GM12878 (cell line): ENCODE results near the gene TRIM6. TPM values are rescaled to one million over a fixed set of nuclear protein-coding genes. Genes with fewer than 3 reads are reported as not detected.
A peak's percentile ranks its signal among the peaks of the same experiment; 100 is the strongest.

Experiments
- ATAC-seq: fragments of 200-7000 bp; cut with Tn5 transposase; 3 replicates; pipeline ENCODE4 v1.9.1; 2020; ENCODE audit warnings: mild to moderate bottlenecking, moderate library complexity
- BruUV-seq: library from RNA; stranded (reverse); fragments of 400-500 nt; replicated peaks from 2 replicates; lab custom pipeline; 2021; lab: Mats Ljungman, UMichigan
- CTCF ChIA-PET: fragments of 300-600 bp; sonication (Branson Sonifier 250); formaldehyde crosslinking; extraction: SDS; loops from one replicate; lab custom pipeline; 2021; ENCODE audit warnings: inconsistent platforms; lab: Yijun Ruan, JAX
- POLR2A ChIA-PET: fragments of 350-600 bp; formaldehyde crosslinking; extraction: SDS; loops from one replicate; lab custom pipeline; 2021; ENCODE audit warnings: inconsistent platforms; lab: Charles Lee
- RAD21 ChIA-PET: fragments of 300-600 bp; sonication (Branson Sonifier 250); formaldehyde crosslinking; loops from one replicate; lab custom pipeline; 2023; ENCODE audit warnings: antibody characterized with exemption; ENCODE audit not compliant: unreplicated experiment; lab: Charles Lee
- SMC1A ChIA-PET: fragments of 300-600 bp; sonication (Branson Sonifier 250); formaldehyde crosslinking; loops from one replicate; lab custom pipeline; 2023; ENCODE audit not compliant: unreplicated experiment, uncharacterized antibody; lab: Charles Lee
- DNase-seq: peaks from one replicate; pipeline ENCODE4 v3.0.0-alpha.2; 2011; ENCODE audit warnings: low read depth, low spot score
- FAIRE-seq: peaks from 3 replicates; lab custom pipeline; 2011; peaks lifted over from hg19 to GRCh38; lab: Jason Lieb, UNC
- H2AFZ ChIP-seq: 2 replicates; pipeline ENCODE4 v1.6.0; 2011; ENCODE audit warnings: low read depth, low read length, control low read depth; ENCODE audit not compliant: control insufficient read depth
- H3K27ac ChIP-seq: 2 replicates; pipeline ENCODE4 v1.5.1; 2011; ENCODE audit warnings: control low read depth; ENCODE audit not compliant: control insufficient read depth, insufficient read depth
- H3K27me3 ChIP-seq, 2 experiments: replicated peaks in 1 of 2; 2 replicates each; pipeline versions ENCODE4 v1.6.0 to v1.6.1; 2011; ENCODE audit warnings: low read length in 1 of 2; ENCODE audit not compliant: control insufficient read depth in 2 of 2, insufficient read depth in 2 of 2
- H3K36me3 ChIP-seq, 2 experiments: 2 replicates each; pipeline ENCODE4 v1.5.1; 2011; ENCODE audit warnings: low read length in 1 of 2; ENCODE audit not compliant: control insufficient read depth in 2 of 2, insufficient read depth in 2 of 2
- H3K4me1 ChIP-seq: 2 replicates; pipeline ENCODE4 v1.6.1; 2011; ENCODE audit warnings: mild to moderate bottlenecking, low read length, moderate library complexity, mixed read lengths; ENCODE audit not compliant: control insufficient read depth, insufficient read depth
- H3K4me2 ChIP-seq: 2 replicates; pipeline ENCODE4 v1.6.0; 2011; ENCODE audit warnings: control low read depth; ENCODE audit not compliant: control insufficient read depth, insufficient read depth
- H3K4me3 ChIP-seq: fragments of 200-600 bp; sonication (generic); 2 replicates; pipeline ENCODE4 v1.5.1; 2016
- H3K79me2 ChIP-seq: 2 replicates; pipeline ENCODE4 v1.6.0; 2011; ENCODE audit warnings: low read length; ENCODE audit not compliant: control insufficient read depth, insufficient read depth
- H3K9ac ChIP-seq: 2 replicates; pipeline ENCODE4 v1.8.0; 2011; ENCODE audit warnings: low read length, control low read depth, mixed read lengths; ENCODE audit not compliant: control insufficient read depth, insufficient read depth
- H3K9me3 ChIP-seq: replicated peaks from 3 replicates; pipeline ENCODE4 v1.5.1; 2011; ENCODE audit warnings: mild to moderate bottlenecking, low read length; ENCODE audit not compliant: control insufficient read depth, insufficient read depth
- H4K20me1 ChIP-seq: 2 replicates; pipeline ENCODE4 v1.6.0; 2011; ENCODE audit not compliant: control insufficient read depth, insufficient read depth
- BCL11A ChIP-seq: IDR thresholded peaks from 2 replicates; pipeline ENCODE4 v1.6.1; 2011; ENCODE audit warnings: low read depth, low read length
- BCL3 ChIP-seq: IDR thresholded peaks from 2 replicates; pipeline ENCODE4 v1.6.1; 2011; ENCODE audit warnings: borderline replicate concordance, low read depth, mild to moderate bottlenecking, moderate library complexity, low read length; ENCODE audit not compliant: insufficient read depth, poor library complexity, severe bottlenecking
- CBFB ChIP-seq: IDR thresholded peaks from 2 replicates; pipeline ENCODE4 v1.6.1; 2016; ENCODE audit warnings: antibody characterized with exemption, low read depth
- CEBPB ChIP-seq, 2 experiments: fragments of 150-350 bp in 1 of 2; IDR thresholded peaks; 2 replicates each; pipeline ENCODE4 v1.6.1; 2012 to 2014; ENCODE audit warnings: low read depth in 2 of 2, low read length in 2 of 2, borderline replicate concordance in 1 of 2, inconsistent platforms in 1 of 2
- CHD4 ChIP-seq: fragments of 200-600 bp; sonication (generic); IDR thresholded peaks from 2 replicates; pipeline ENCODE4 v1.6.1; 2016; ENCODE audit warnings: mild to moderate bottlenecking
- ESRRA ChIP-seq: IDR thresholded peaks from 2 replicates; pipeline ENCODE4 v1.6.1; 2012; ENCODE audit warnings: mild to moderate bottlenecking, low read length, improper control_type of control experiment
- FOXK2 ChIP-seq: fragments of 450-650 bp; IDR thresholded peaks from 2 replicates; pipeline ENCODE4 v1.6.1; 2017; ENCODE audit warnings: mild to moderate bottlenecking, moderate library complexity
- GABPA ChIP-seq: IDR thresholded peaks from 2 replicates; pipeline ENCODE4 v1.6.1; 2014; ENCODE audit warnings: antibody characterized with exemption, low read depth, mild to moderate bottlenecking, inconsistent platforms
- HDGF ChIP-seq: fragments of 450-650 bp; IDR thresholded peaks from 2 replicates; pipeline ENCODE4 v1.6.1; 2016; ENCODE audit warnings: antibody characterized with exemption
- IKZF2 ChIP-seq, 2 experiments: fragments of 450-650 bp; IDR thresholded peaks; 2 replicates each; pipeline ENCODE4 v1.6.1; 2017; ENCODE audit warnings: mild to moderate bottlenecking in 2 of 2, moderate library complexity in 2 of 2
- MTA2 ChIP-seq: fragments of 450-650 bp; IDR thresholded peaks from 2 replicates; pipeline ENCODE4 v1.6.1; 2016; ENCODE audit warnings: low read depth, mild to moderate bottlenecking, moderate library complexity
- NBN ChIP-seq: fragments of 450-650 bp; IDR thresholded peaks from 2 replicates; pipeline ENCODE4 v1.6.1; 2016
- ZBED1 ChIP-seq: IDR thresholded peaks from 2 replicates; pipeline ENCODE4 v1.6.1; 2016; ENCODE audit warnings: borderline replicate concordance
- ZNF274 ChIP-seq: IDR thresholded peaks from one replicate; pipeline ENCODE4 v1.8.0; 2011; ENCODE audit not compliant: insufficient read length, insufficient read depth
- WGBS: methylation state at CpG from one replicate; pipeline ENCODE4 v1.1.6; 2016; ENCODE audit warnings: low lambda C conversion rate; ENCODE audit not compliant: insufficient replicate concordance, insufficient coverage; ENCODE audit errors: missing lambda C conversion rate; 5-methylcytosine and 5-hydroxymethylcytosine counted together
- in situ Hi-C: fragments of 300-500 bp; cut with MboI; formaldehyde crosslinking; loops from 9 replicates; pipeline ENCODE4 v1.14.3; 2018; ENCODE audit warnings: mixed read lengths
- intact Hi-C: fragments of 100-400 bp; cut with micrococcal nuclease; formaldehyde crosslinking; loops from one replicate; pipeline ENCODE4 v1.14.2; 2022; ENCODE audit not compliant: unreplicated experiment
- polyA plus RNA-seq, 11 experiments: library from polyadenylated mRNA; depleted of rRNA in 4 of 11; unstranded in 6 of 11; stranded (reverse) in 5 of 11; fragments of >200 nt; fragmentation: Nextera tagmentation in 4 of 11; fragmentation: Illumina TruSeq in 1 of 11; extraction: Ambion mirVana in 4 of 11; extraction: Trizol in 1 of 11; gene quantifications; 1 replicate in 1 of 11; 2 replicates in 10 of 11; pipeline versions ENCODE4 v1.2.1 to v1.2.3, GENCODE V29; 2011 to 2016; ENCODE audit warnings: inconsistent platforms in 2 of 11, missing spikeins in 2 of 11, low read depth in 1 of 11
- total RNA-seq, 4 experiments: library from RNA; depleted of rRNA in 3 of 4; stranded (reverse); fragments of >200 nt in 3 of 4; fragmentation: Illumina TruSeq in 1 of 4; extraction: Trizol in 1 of 4; gene quantifications; 2 replicates each; pipeline versions ENCODE4 v1.2.1 to v1.2.3, GENCODE V29; 2013 to 2021
- TF ChIP-seq, protein P1 (sequence below): fragments of 450-650 bp; conservative IDR thresholded peaks from 2 replicates; pipeline ENCODE4 v1.6.1; 2017; ENCODE audit warnings: mild to moderate bottlenecking, moderate library complexity
- TF ChIP-seq, protein P2 (sequence below): IDR thresholded peaks from 2 replicates; pipeline ENCODE4 v1.6.1; 2011; ENCODE audit warnings: mild to moderate bottlenecking, low read depth, low read length, moderate library complexity; ENCODE audit not compliant: insufficient replicate concordance
- TF ChIP-seq, protein P3 (sequence below): fragments of 450-650 bp; IDR thresholded peaks from 2 replicates; pipeline ENCODE4 v1.6.1; 2017; ENCODE audit warnings: borderline replicate concordance

The TRIM6 gene
- total and polyA plus RNA-seq, 10 of the 15 experiments (the other 5 are each of a cell fraction or from before 2014, with no cell fraction given): 1.4 to 6.8 (median 4.2) TPM

DNA sequence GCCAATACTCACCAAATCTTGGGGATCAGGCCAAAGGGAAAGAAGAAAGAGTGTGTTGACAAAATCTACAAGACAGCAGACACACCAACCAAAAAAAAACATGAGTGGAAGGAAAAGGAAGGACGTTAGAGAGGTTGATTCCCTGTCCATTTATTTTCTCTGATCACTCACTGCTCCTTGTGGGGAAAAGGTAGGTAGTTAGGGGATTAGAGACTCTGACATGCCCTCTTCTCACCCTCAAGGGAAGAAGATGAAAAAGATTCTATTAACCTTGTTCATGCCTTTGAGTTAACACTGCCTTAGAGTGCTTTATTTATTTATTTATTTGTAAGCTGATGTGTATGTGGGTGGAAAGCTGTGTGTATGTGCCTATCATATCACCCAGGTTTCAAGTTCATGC lies 48.0 kb upstream of the TRIM6 start, which contains the start of gene OR52H1 (continued):
- TF ChIP-seq FOXK2 (no peak), CEBPB (IDR thresholded peaks at IDR 0.05; ENCODE audit: borderline replicate concordance in 1 of 2, low read depth in 2 of 2, low read length in 2 of 2) (no peak)

GRCh38 chr11:5550440-5551095 lies 45.9 kb upstream of the TRIM6 start:
- in situ Hi-C loops (no loop called here), intact Hi-C loops (loop anchor here (5.0 to 10.0 kb wide), 2 partner anchors 257 to 426 kb away; partner anchors contain the start of gene OR52N2)
- ATAC-seq: peak; percentile 78
- no peak overlapping the region for H3K4me2 ChIP-seq
- DNase-seq: peak; percentile 8
- no peak overlapping the region for H3K4me3 ChIP-seq
- H2AFZ ChIP-seq: no peak overlapping the region
- no peak for FAIRE-seq
- 16% methylated on average over 5 of the region's 5 CpGs for WGBS
- H3K27ac ChIP-seq: no peak overlapping the region
- BruUV-seq: no TSS peak
- H3K27me3 ChIP-seq: no peaks in the 10 kb centered on the region
- SMC1A ChIA-PET: interaction anchor here (1.3 kb wide), 1 partner anchor 22 kb away, joined by 3 read pairs; no protein-coding TSS in a partner anchor
- CTCF ChIA-PET: interaction anchor here (1.3 kb wide), 1 partner anchor 272 kb away, joined by 3 read pairs; no protein-coding TSS in a partner anchor
- H3K9ac ChIP-seq: no peak overlapping the region
- H4K20me1 ChIP-seq: no peaks in the 10 kb centered on the region
- H3K36me3 ChIP-seq: no peaks in the 10 kb centered on the region
- POLR2A ChIA-PET: no interaction called here
- H3K79me2 ChIP-seq: no peaks in the 10 kb centered on the region
- RAD21 ChIA-PET: interaction anchor here (1.5 to 1.8 kb wide), 2 partner anchors 74 to 139 kb away, joined by 4 to 6 read pairs; partner anchors contain the start of gene TRIM22
- H3K4me1 ChIP-seq: no peaks in the 10 kb centered on the region
- H3K9me3 ChIP-seq: no peaks in the 10 kb centered on the region
- no peak for TF ChIP-seq CBFB
- TF ChIP-seq, protein P1, sequence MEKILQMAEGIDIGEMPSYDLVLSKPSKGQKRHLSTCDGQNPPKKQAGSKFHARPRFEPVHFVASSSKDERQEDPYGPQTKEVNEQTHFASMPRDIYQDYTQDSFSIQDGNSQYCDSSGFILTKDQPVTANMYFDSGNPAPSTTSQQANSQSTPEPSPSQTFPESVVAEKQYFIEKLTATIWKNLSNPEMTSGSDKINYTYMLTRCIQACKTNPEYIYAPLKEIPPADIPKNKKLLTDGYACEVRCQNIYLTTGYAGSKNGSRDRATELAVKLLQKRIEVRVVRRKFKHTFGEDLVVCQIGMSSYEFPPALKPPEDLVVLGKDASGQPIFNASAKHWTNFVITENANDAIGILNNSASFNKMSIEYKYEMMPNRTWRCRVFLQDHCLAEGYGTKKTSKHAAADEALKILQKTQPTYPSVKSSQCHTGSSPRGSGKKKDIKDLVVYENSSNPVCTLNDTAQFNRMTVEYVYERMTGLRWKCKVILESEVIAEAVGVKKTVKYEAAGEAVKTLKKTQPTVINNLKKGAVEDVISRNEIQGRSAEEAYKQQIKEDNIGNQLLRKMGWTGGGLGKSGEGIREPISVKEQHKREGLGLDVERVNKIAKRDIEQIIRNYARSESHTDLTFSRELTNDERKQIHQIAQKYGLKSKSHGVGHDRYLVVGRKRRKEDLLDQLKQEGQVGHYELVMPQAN: no peak
- TF ChIP-seq, protein P2, sequence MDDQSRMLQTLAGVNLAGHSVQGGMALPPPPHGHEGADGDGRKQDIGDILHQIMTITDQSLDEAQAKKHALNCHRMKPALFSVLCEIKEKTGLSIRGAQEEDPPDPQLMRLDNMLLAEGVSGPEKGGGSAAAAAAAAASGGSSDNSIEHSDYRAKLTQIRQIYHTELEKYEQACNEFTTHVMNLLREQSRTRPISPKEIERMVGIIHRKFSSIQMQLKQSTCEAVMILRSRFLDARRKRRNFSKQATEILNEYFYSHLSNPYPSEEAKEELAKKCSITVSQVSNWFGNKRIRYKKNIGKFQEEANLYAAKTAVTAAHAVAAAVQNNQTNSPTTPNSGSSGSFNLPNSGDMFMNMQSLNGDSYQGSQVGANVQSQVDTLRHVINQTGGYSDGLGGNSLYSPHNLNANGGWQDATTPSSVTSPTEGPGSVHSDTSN: no peak
- peak in 1 of 2 experiments; percentile 29; a peak in 1 of 4 replicates for TF ChIP-seq IKZF2 (IDR thresholded peaks at IDR 0.05)
- peak; percentile 52; the same call in 1 of the 2 replicates for TF ChIP-seq MTA2
- TF ChIP-seq ZBED1: no peak
- no peak for TF ChIP-seq HDGF
- TF ChIP-seq BCL11A: 0 out of 2 replicates have a peak, but pooled peaks have one; percentile 7
- no peak for TF ChIP-seq GABPA
- TF ChIP-seq ZNF274: no peak
- TF ChIP-seq ESRRA: no peak
- no peak for TF ChIP-seq BCL3
- TF ChIP-seq, protein P3, sequence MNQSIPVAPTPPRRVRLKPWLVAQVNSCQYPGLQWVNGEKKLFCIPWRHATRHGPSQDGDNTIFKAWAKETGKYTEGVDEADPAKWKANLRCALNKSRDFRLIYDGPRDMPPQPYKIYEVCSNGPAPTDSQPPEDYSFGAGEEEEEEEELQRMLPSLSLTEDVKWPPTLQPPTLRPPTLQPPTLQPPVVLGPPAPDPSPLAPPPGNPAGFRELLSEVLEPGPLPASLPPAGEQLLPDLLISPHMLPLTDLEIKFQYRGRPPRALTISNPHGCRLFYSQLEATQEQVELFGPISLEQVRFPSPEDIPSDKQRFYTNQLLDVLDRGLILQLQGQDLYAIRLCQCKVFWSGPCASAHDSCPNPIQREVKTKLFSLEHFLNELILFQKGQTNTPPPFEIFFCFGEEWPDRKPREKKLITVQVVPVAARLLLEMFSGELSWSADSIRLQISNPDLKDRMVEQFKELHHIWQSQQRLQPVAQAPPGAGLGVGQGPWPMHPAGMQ: no peak
- TF ChIP-seq NBN: no peak
- no peak for TF ChIP-seq CHD4
